ENCODE data around the gene SRC. TPM values are rescaled to one million over a fixed set of nuclear protein-coding genes. Genes with fewer than 3 reads are reported as not detected.

Gene SRC
- total and polyA plus RNA-seq, 3 donors from 2014 or later: 90.3 to 179 (median 143) TPM

DNA sequence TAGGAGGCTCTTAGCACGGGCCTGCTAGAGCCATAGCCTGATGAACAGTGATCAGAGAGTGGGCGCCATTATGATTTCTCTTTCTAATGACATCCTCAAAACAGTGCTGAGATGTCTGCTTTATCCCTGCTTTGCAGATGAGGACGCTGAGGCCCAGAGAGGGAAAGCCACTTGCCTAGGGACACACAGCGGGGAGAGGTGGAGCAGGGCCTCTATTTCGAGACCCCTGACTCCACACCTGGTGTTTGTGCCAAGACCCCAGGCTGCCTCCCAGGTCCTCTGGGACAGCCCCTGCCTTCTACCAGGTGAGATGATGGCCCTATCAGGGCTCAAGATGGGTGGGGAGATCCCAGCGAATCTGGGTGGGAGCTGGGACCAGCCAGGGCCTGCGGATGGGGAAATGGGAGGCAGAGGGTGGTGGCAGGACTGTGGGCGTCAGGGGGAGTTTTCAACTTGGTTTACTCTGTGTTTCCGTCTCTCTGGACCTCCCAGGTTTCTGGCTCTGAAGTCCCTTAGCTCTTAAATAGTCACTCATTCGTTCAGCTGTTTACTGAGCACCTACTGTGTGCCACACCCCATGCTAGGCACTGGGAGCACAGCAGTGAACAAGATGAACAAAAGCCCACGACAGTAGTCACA, 36.7 kb downstream of the SRC start:
- peak overlapping the region in 1 of 2 donors; percentile 64 for H3K27ac ChIP-seq
- no peak for TF ChIP-seq POLR2A (IDR thresholded peaks at IDR 0.05)
- TF ChIP-seq, protein P1, sequence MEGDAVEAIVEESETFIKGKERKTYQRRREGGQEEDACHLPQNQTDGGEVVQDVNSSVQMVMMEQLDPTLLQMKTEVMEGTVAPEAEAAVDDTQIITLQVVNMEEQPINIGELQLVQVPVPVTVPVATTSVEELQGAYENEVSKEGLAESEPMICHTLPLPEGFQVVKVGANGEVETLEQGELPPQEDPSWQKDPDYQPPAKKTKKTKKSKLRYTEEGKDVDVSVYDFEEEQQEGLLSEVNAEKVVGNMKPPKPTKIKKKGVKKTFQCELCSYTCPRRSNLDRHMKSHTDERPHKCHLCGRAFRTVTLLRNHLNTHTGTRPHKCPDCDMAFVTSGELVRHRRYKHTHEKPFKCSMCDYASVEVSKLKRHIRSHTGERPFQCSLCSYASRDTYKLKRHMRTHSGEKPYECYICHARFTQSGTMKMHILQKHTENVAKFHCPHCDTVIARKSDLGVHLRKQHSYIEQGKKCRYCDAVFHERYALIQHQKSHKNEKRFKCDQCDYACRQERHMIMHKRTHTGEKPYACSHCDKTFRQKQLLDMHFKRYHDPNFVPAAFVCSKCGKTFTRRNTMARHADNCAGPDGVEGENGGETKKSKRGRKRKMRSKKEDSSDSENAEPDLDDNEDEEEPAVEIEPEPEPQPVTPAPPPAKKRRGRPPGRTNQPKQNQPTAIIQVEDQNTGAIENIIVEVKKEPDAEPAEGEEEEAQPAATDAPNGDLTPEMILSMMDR (IDR thresholded peaks at IDR 0.05): no peak
- H3K4me3 ChIP-seq: no peak overlapping the region
- H3K36me3 ChIP-seq (ENCODE audit: low read depth, missing control alignments): no peaks in the 10 kb centered on the region
- H3K9me3 ChIP-seq: no peaks in the 10 kb centered on the region
- intact Hi-C loops (cut with DNase I; ENCODE audit: low total_unique reads): loop anchor here (10.0 kb wide), 1 partner anchor 98 kb away; the partner anchor contains the start of gene MANBAL
- H3K27me3 ChIP-seq: no peaks in the 10 kb centered on the region
- peaks cover 17% of the 10 kb centered on the region for H3K4me1 ChIP-seq
- 64 to 79% methylated on average over 11 of the region's 11 CpGs for WGBS, 2 donors
- DNase-seq: no peak

DNA sequence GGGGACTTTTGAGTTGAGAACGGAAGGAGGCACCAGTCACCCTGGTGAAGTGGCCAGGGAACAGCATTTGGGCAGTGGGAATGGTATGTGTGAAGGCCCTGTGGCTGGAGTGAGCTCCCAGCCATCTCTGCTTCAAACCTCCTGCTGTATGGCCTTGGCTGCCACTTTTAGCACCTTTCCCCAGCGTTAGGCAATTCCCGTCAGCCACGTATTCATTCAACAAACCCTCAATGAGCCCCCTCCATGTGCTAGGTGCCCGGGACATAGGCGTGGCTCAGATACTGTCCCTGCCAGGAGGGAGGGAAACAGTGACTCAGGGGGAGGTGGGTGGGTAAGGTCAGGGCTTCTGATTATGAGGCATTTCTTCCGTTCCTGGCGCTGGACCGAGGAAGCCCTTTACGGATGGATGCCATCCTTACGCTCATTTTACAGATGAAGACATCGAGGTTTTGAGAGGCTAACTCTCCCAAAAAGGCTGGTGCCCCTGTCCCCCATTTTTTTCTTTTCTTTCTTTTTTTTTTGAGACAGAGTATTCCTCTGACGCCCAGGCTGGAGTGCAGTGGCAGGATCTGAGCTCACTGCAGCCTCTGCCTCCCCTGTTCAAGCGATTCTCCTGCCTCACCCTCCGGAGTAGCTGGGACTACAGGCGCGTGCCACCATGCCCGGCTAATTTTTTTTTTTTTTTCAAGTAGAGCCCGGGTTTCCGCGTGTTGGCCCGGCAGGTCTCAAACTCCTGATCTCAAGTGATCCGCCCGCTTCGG, 37.5 kb downstream of the SRC start:
- Histone ChIP-seq H3K4me3 (peak overlapping the region; percentile 46 to 47), H3K27ac (peak overlapping the region; percentile 43 to 64), H3K4me1 (peaks cover 17% of the 10 kb centered on the region), H3K36me3 (ENCODE audit: low read depth, missing control alignments) (no peaks in the 10 kb centered on the region), H3K9me3 (no peaks in the 10 kb centered on the region), H3K27me3 (no peaks in the 10 kb centered on the region)
- WGBS, 2 donors: 64 to 69% methylated on average over 25 of the region's 25 CpGs
- DNase-seq: no peak
- intact Hi-C loops (cut with DNase I; ENCODE audit: low total_unique reads): loop anchor here (10.0 kb wide), 1 partner anchor 99 kb away; the partner anchor contains the start of gene MANBAL
- TF ChIP-seq, protein P1 (IDR thresholded peaks at IDR 0.05): no peak
- TF ChIP-seq POLR2A (IDR thresholded peaks at IDR 0.05): no peak

DNA sequence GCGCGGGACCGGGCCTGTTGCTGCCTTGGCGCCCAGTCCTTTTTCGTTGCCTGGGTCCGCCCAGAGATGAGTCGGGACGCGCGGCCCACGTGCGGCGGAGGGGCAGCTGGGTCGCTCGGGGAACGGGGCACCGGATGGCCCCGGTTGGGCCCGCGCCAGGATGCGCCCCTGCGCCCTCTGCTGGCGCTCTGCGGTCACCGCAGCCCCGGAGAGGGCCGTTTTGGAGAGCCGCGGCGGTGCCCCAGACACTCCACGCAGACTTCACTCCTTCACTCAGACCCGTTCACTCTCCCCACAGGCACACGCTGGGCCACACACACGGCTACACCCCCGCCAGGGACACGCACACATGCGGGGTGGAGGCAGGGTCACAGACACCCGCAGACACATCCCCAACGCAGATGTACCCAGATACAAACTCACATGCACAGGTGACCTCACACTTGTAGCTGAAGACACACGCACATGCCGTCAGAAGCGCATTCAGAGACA, 38.8 kb downstream of the SRC start:
- Histone ChIP-seq H3K36me3 (ENCODE audit: low read depth, missing control alignments) (no peaks in the 10 kb centered on the region), H3K9me3 (no peaks in the 10 kb centered on the region), H3K4me1 (peaks cover 17% of the 10 kb centered on the region), H3K27ac (peak overlapping the region; percentile 43 to 64), H3K4me3 (peak overlapping the region; percentile 46 to 47), H3K27me3 (no peaks in the 10 kb centered on the region)
- TF ChIP-seq, protein P1 (IDR thresholded peaks at IDR 0.05): peak; percentile 92 to 97 (median 93)
- no peak for TF ChIP-seq POLR2A (IDR thresholded peaks at IDR 0.05)
- intact Hi-C loops (cut with DNase I; ENCODE audit: low total_unique reads): loop anchor here (10.0 kb wide), 1 partner anchor 100 kb away; the partner anchor contains the start of gene MANBAL
- peak; percentile 68 for DNase-seq
- WGBS, 2 donors: 1 to 6% methylated on average over 30 to 41 of the region's 42 CpGs

DNA sequence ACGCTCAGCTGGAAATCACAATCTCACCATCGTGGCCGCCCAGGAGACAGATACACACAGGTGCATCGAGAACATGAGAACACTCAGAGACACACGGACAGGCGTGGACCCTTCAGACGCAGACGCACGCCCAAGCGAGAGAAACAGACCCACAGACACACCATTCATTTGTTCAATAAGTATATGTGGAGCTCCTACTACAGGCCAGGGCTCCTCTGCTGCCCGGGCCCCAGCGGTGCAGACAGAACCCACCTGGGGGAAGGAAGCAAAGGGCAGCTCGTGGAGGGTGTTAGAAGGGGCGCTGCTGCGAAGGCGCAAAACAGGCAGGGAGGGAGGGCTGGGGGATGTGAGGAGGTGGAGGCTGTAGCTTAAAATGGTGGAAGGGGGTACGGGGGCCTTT, 39.2 kb downstream of the SRC start:
- Histone ChIP-seq H3K36me3 (ENCODE audit: low read depth, missing control alignments) (no peaks in the 10 kb centered on the region), H3K4me3 (peak overlapping the region in 1 of 2 donors; percentile 47), H3K9me3 (no peaks in the 10 kb centered on the region), H3K27ac (peak overlapping the region in 1 of 2 donors; percentile 64), H3K4me1 (peaks cover 13% of the 10 kb centered on the region), H3K27me3 (no peaks in the 10 kb centered on the region)
- intact Hi-C loops (cut with DNase I; ENCODE audit: low total_unique reads): loop anchor here (10.0 kb wide), 1 partner anchor 100 kb away; the partner anchor contains the start of gene MANBAL
- WGBS, 2 donors: 46 to 71% methylated on average over 17 of the region's 17 CpGs
- TF ChIP-seq, protein P1 (IDR thresholded peaks at IDR 0.05): no peak
- no peak for TF ChIP-seq POLR2A (IDR thresholded peaks at IDR 0.05)
- DNase-seq: no peak
